ENCODE measurements around the gene HMGA1.

Gene HMGA1

DNA sequence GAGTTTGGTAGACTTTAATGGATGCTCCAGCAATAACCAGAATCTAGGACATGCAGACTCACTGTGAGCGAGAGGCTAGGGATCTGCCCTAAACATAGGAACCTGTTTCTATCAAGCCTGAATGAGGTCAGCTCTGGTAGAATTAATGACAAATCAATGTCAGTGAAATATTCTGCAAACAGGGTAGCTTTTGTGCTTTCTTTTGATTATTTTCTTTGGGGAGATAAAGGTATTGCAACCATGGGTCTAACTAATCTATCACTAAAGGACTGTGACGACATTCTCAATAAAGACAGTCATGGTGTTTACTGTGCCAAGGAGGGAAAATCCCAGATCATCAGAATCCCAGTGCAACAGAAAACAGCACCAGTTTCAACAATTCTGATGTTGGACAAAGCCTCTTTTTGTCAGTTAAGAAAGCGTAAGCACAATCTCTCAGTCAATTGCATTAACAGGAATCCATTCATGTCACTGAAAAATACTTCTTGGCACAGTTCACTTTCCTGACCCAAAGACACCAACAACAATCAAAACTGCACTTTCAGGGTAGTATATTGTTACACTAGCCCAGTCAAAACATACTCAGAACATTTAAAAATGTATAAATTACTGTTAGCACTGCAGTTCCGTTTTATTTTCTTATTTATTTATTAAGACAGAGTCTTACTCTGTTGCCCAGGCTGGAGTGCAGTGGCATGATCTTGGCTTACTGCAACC, 48.9 kb downstream of the HMGA1 start:
- no peak overlapping the region for H3K4me3 ChIP-seq (ENCODE audit: low read depth, low read length)

DNA sequence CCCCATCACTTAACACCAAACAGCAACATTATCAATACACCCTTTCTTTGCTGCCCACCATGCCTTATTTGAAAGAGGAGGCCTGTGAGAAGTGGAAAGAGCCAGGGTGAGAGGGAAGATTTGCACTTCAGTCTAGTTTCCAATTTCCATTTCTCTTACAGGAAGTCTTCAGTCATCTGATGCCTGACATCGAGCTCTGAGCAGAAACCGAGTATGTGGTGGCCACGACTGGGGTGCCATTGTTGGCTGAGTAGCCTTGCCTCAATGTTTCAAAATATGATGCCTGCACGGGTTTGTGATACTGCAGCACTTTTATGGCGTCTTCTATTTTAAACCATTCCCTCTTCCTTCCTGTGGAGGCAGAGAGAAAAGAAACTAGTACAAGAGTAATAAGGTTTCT, 51.9 kb downstream of the HMGA1 start:
- H3K4me3 ChIP-seq (ENCODE audit: low read depth, low read length) = no peak overlapping the region

DNA sequence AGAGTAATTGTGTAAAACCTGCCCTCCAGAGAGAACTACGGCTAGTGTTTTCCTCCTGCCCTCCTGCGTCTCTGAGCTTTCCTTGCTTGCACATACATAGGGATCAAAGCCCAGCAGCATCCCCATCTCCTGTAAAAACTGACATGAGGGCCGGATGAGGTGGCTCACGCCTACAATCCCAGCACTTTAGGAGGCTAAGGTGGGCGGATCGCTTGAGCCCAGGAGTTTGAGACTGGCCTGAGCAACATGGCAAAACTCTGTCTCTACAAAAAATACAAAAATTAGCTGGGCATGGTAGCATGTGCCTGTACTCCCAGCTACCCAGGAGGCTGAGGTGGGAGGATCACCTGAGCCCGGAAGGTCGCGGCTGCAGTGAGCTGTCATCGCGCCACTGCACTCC, 52.5 kb downstream of the HMGA1 start:
- no peak overlapping the region for H3K4me3 ChIP-seq (ENCODE audit: low read depth, low read length)

DNA sequence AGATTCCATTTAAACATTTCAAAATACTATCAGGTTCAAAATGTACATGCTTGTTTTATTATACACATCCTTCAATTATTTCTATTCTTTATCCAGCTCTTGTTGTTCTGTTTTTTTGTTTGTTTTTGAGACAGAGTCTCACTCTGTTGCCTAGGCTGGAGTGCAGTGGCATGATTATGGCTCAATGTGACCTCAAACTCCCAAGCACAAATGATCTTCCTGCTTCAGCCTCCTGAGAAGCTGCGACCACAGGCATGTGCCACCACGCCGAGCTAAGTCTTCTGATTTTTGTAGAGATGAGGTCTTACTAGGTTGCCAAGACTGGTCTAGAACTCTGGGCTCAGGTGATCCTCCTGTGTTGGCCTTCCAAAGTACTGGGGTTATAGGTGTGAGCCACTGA, 56.3 kb downstream of the HMGA1 start:
- no peak overlapping the region for H3K4me3 ChIP-seq (ENCODE audit: low read depth, low read length)

DNA sequence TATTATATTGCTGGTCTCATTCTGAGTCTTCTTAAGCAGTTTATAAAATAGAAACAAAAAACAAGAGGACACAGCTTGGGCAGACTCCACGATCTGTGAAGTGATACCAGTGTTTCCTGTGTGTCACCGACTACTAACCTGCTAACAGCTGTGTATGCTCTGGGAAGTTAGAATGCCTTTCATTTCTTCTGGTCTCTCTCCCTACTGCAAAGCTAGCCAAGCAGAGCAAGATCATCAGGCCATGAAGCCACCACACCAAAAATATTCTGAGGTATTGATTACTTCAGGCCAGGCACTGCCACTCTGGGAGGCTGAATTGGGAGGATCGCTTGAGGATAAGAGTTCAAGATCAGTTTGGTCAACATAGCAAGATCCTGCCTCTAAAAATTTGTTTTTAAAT, 59.0 kb downstream of the HMGA1 start:
- no peak overlapping the region for H3K4me3 ChIP-seq (ENCODE audit: low read depth, low read length)
